H1 (cell line): Measurements from ENCODE around the gene SLIT3. TPM values are rescaled to one million over a fixed set of nuclear protein-coding genes. Genes with fewer than 3 reads are reported as not detected.

Source experiments
- CTCF ChIA-PET: fragments of 300-600 bp; sonication (Branson Sonifier 250); formaldehyde crosslinking; loops from one replicate; lab custom pipeline; 2021; ENCODE audit not compliant: partially characterized antibody; lab: Charles Lee
- POLR2A ChIA-PET: fragments of 300-600 bp; sonication (Branson Sonifier 250); formaldehyde crosslinking; loops from one replicate; lab custom pipeline; 2021; ENCODE audit warnings: inconsistent platforms; ENCODE audit not compliant: partially characterized antibody; lab: Charles Lee
- DNase-seq, 2 experiments: peaks; one replicate each; pipeline versions ENCODE4 v3.0.0 to v3.0.0-alpha.2; 2010 to 2022; ENCODE audit warnings: low spot score in 2 of 2, low read depth in 1 of 2, mixed read lengths in 1 of 2
- FAIRE-seq: peaks from 2 replicates; lab custom pipeline; 2011; peaks lifted over from hg19 to GRCh38; lab: Jason Lieb, UNC
- H2AFZ ChIP-seq: 2 replicates; pipeline ENCODE4 v1.8.1; 2012; ENCODE audit warnings: low read length, inconsistent platforms
- H2AK5ac ChIP-seq: 2 replicates; pipeline ENCODE4 v1.6.1; 2013; ENCODE audit warnings: low read depth, low read length
- H2BK120ac ChIP-seq: replicated peaks from 2 replicates; pipeline ENCODE3; 2013; ENCODE audit warnings: low read depth, low read length, inconsistent platforms
- H2BK12ac ChIP-seq: 2 replicates; pipeline ENCODE4 v1.6.1; 2013; ENCODE audit warnings: low read depth, low read length
- H2BK15ac ChIP-seq: 2 replicates; pipeline ENCODE4 v1.6.1; 2013; ENCODE audit warnings: low read length
- H2BK20ac ChIP-seq: 2 replicates; pipeline ENCODE4 v1.6.1; 2013; ENCODE audit warnings: low read length
- H2BK5ac ChIP-seq: 2 replicates; pipeline ENCODE4 v1.6.1; 2013; ENCODE audit warnings: low read depth, low read length
- H3K14ac ChIP-seq: 2 replicates; pipeline ENCODE4 v1.6.1; 2013; ENCODE audit warnings: inconsistent platforms; ENCODE audit not compliant: insufficient read length
- H3K18ac ChIP-seq: 2 replicates; pipeline ENCODE4 v1.6.1; 2013; ENCODE audit warnings: low read length; ENCODE audit errors: extremely low read depth
- H3K23ac ChIP-seq: 2 replicates; pipeline ENCODE4 v1.6.1; 2013; ENCODE audit warnings: inconsistent platforms; ENCODE audit not compliant: insufficient read length
- H3K23me2 ChIP-seq: 2 replicates; pipeline ENCODE4 v1.6.1; 2013; ENCODE audit warnings: low read depth, low read length
- H3K27ac ChIP-seq: 2 replicates; pipeline ENCODE4 v1.6.1; 2011; ENCODE audit warnings: low read depth, low read length, inconsistent platforms
- H3K27me3 ChIP-seq, 4 experiments: replicated peaks in 1 of 4; 1 replicate in 1 of 4; 2 replicates in 3 of 4; pipeline versions ENCODE4 v1.6.1 to v1.8.1; 2011 to 2013; ENCODE audit warnings: low read length in 3 of 4, mild to moderate bottlenecking in 3 of 4, inconsistent platforms in 2 of 4, mixed read lengths in 2 of 4, moderate library complexity in 1 of 4; ENCODE audit not compliant: control insufficient read depth in 3 of 4, insufficient read depth in 3 of 4; ENCODE audit errors: extremely low read depth in 1 of 4
- H3K36me3 ChIP-seq, 4 experiments: 2 replicates each; pipeline versions ENCODE4 v1.6.1 to v1.8.1; 2011 to 2013; ENCODE audit warnings: mild to moderate bottlenecking in 4 of 4, low read length in 3 of 4, moderate library complexity in 2 of 4, control low read depth in 1 of 4, inconsistent platforms in 1 of 4; ENCODE audit not compliant: insufficient read depth in 4 of 4, control insufficient read depth in 2 of 4
- H3K4ac ChIP-seq: replicated peaks from 2 replicates; pipeline ENCODE3; 2013; ENCODE audit warnings: low read length, low read depth, mixed read lengths, inconsistent platforms; ENCODE audit not compliant: insufficient read length
- H3K4me1 ChIP-seq, 4 experiments: replicated peaks in 1 of 4; 1 replicate in 1 of 4; 2 replicates in 3 of 4; pipeline versions ENCODE4 v1.6.1 to v1.8.1; 2011 to 2013; ENCODE audit warnings: low read length in 3 of 4, inconsistent platforms in 2 of 4, mixed read lengths in 1 of 4; ENCODE audit not compliant: insufficient read depth in 4 of 4, control insufficient read depth in 3 of 4
- H3K4me2 ChIP-seq, 2 experiments: 2 replicates each; pipeline versions ENCODE4 v1.6.1 to v1.8.1; 2011 to 2013; ENCODE audit warnings: low read depth in 2 of 2, low read length in 2 of 2, control low read depth in 1 of 2, inconsistent platforms in 1 of 2, mild to moderate bottlenecking in 1 of 2; ENCODE audit not compliant: insufficient read depth in 1 of 2
- H3K4me3 ChIP-seq, 4 experiments: fragments of 200-600, 300-600 bp in 1 of 4; sonication (generic), shearing (Covaris generic), sonication (Bioruptor Twin) in 1 of 4; 2 replicates each; pipeline versions ENCODE4 v1.5.1 to v1.8.1; 2011 to 2016; ENCODE audit warnings: low read length in 4 of 4, low read depth in 3 of 4, control low read depth in 2 of 4, inconsistent platforms in 2 of 4, mild to moderate bottlenecking in 2 of 4, mixed read lengths in 1 of 4, moderate library complexity in 1 of 4; ENCODE audit not compliant: insufficient read depth in 2 of 4; ENCODE audit errors: extremely low read depth in 1 of 4
- H3K56ac ChIP-seq: replicated peaks from 2 replicates; pipeline ENCODE3; 2013; ENCODE audit warnings: low read depth, mild to moderate bottlenecking, mixed read lengths, low read length, inconsistent platforms; ENCODE audit not compliant: insufficient read length
- H3K79me1 ChIP-seq: 2 replicates; pipeline ENCODE4 v1.6.1; 2013; ENCODE audit warnings: low read depth, low read length, control low read depth
- H3K79me2 ChIP-seq, 2 experiments: 2 replicates each; pipeline versions ENCODE4 v1.6.1 to v1.8.1; 2012 to 2013; ENCODE audit warnings: low read length in 2 of 2, mild to moderate bottlenecking in 2 of 2, inconsistent platforms in 1 of 2; ENCODE audit not compliant: insufficient read depth in 2 of 2, control insufficient read depth in 1 of 2
- H3K9ac ChIP-seq, 4 experiments: replicated peaks in 1 of 4; 1 replicate in 1 of 4; 2 replicates in 3 of 4; pipeline versions ENCODE4 v1.6.1 to v1.8.1; 2011 to 2013; ENCODE audit warnings: low read depth in 3 of 4, low read length in 3 of 4, control low read depth in 2 of 4, mild to moderate bottlenecking in 2 of 4, moderate library complexity in 2 of 4, inconsistent platforms in 1 of 4; ENCODE audit errors: extremely low read depth in 1 of 4
- H3K9me3 ChIP-seq, 2 experiments: 2 replicates each; pipeline versions ENCODE4 v1.6.1 to v1.8.1; 2012 to 2013; ENCODE audit warnings: mild to moderate bottlenecking in 2 of 2, moderate library complexity in 2 of 2, control low read depth in 1 of 2, inconsistent platforms in 1 of 2, low read depth in 1 of 2, low read length in 1 of 2, mixed read lengths in 1 of 2; ENCODE audit not compliant: insufficient read depth in 2 of 2
- H4K20me1 ChIP-seq, 2 experiments: replicated peaks in 1 of 2; 2 replicates each; pipeline versions ENCODE3 to v1.8.1; 2011 to 2013; ENCODE audit warnings: inconsistent platforms in 2 of 2, low read length in 2 of 2, mild to moderate bottlenecking in 1 of 2; ENCODE audit not compliant: insufficient read depth in 2 of 2, control insufficient read depth in 1 of 2
- H4K5ac ChIP-seq: 2 replicates; pipeline ENCODE4 v1.6.1; 2013; ENCODE audit warnings: low read length, low read depth, mixed read lengths, inconsistent platforms; ENCODE audit not compliant: insufficient read length
- H4K8ac ChIP-seq: 2 replicates; pipeline ENCODE4 v1.8.0; 2013; ENCODE audit warnings: mild to moderate bottlenecking, moderate library complexity, low read length, inconsistent platforms; ENCODE audit not compliant: insufficient read depth; ENCODE audit errors: extremely low read depth
- H4K91ac ChIP-seq: replicated peaks from 2 replicates; pipeline ENCODE3; 2013; ENCODE audit warnings: low read length, mixed read lengths, inconsistent platforms; ENCODE audit not compliant: insufficient read length
- ATF3 ChIP-seq: IDR thresholded peaks from 2 replicates; pipeline ENCODE4 v1.6.1; 2011; ENCODE audit warnings: low read depth, mild to moderate bottlenecking, low read length; ENCODE audit not compliant: insufficient read depth
- BACH1 ChIP-seq: IDR thresholded peaks from 2 replicates; pipeline ENCODE4 v1.6.1; 2012; ENCODE audit warnings: low read length, improper control_type of control experiment
- BCL11A ChIP-seq, 2 experiments: IDR thresholded peaks; one replicate each; pipeline ENCODE4 v1.6.1; 2011; ENCODE audit warnings: low read depth in 2 of 2, low read length in 2 of 2, mild to moderate bottlenecking in 2 of 2
- SUZ12 ChIP-seq: fragments of 200-600 bp; sonication (generic); IDR thresholded peaks from 2 replicates; pipeline ENCODE4 v1.6.1; 2012; ENCODE audit warnings: mild to moderate bottlenecking, inconsistent platforms, low read length, moderate library complexity, mixed read lengths
- TAF1 ChIP-seq: IDR thresholded peaks from 2 replicates; pipeline ENCODE4 v1.6.1; 2011; ENCODE audit warnings: mild to moderate bottlenecking, low read depth, low read length
- WGBS, 2 experiments: shearing (Covaris generic) in 1 of 2; methylation state at CpG; one replicate each; pipeline versions ENCODE4 v1.1.6 to v1.1.7; 2013 to 2015; ENCODE audit warnings: low lambda C conversion rate in 2 of 2, mixed read lengths in 2 of 2, inconsistent platforms in 1 of 2, low coverage in 1 of 2, missing lambda C conversion rate in 1 of 2; ENCODE audit not compliant: insufficient replicate concordance in 2 of 2, insufficient coverage in 1 of 2, insufficient read length in 1 of 2; ENCODE audit errors: extremely low coverage in 1 of 2, missing lambda C conversion rate in 1 of 2; 5-methylcytosine and 5-hydroxymethylcytosine counted together
- polyA plus RNA-seq, 7 experiments: library from polyadenylated mRNA; depleted of rRNA in 3 of 7; stranded (reverse) in 5 of 7; unstranded in 2 of 7; fragments of >200 nt in 5 of 7; fragments of 200-250 nt in 2 of 7; gene quantifications; 1 replicate in 5 of 7; 2 replicates in 1 of 7; 4 replicates in 1 of 7; pipeline versions ENCODE4 v1.2.1 to v1.2.3, GENCODE V29; 2011 to 2013; ENCODE audit warnings: missing spikeins in 2 of 7, mixed read lengths in 2 of 7
- total RNA-seq: library from RNA; stranded (reverse); fragmentation: NEBNext Ultra II Directional; extraction: Animal tissue kit (Norgen Biotek cat#: 25700); gene quantifications from 2 replicates; pipeline ENCODE4 v1.2.1, GENCODE V29; 2021
- TF ChIP-seq, protein P1 (sequence below): IDR thresholded peaks from 2 replicates; pipeline ENCODE4 v1.6.1; 2011; ENCODE audit warnings: low read length, improper control_type of control experiment

Gene SLIT3
- total and polyA plus RNA-seq, 2 of the 8 experiments (the other 6 are each of a cell fraction or from before 2014, with no cell fraction given): 1.1 to 1.2 TPM

GRCh38 chr5:168941901-168942300 lies 359.0 kb downstream of the SLIT3 start:
- no peaks in the 10 kb centered on the region for H3K79me2 ChIP-seq
- TF ChIP-seq BCL11A (IDR thresholded peaks at IDR 0.05; ENCODE audit: low read depth in 2 of 2, low read length in 2 of 2) (no peak), TAF1 (no peak), ATF3 (peak; percentile 48; the same call in 1 of the 2 replicates), BACH1 (no peak), SUZ12 (no peak)
- TF ChIP-seq, protein P1, sequence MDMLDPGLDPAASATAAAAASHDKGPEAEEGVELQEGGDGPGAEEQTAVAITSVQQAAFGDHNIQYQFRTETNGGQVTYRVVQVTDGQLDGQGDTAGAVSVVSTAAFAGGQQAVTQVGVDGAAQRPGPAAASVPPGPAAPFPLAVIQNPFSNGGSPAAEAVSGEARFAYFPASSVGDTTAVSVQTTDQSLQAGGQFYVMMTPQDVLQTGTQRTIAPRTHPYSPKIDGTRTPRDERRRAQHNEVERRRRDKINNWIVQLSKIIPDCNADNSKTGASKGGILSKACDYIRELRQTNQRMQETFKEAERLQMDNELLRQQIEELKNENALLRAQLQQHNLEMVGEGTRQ: peak; percentile 83
- DNase-seq (no peak), FAIRE-seq (no peak)
- no peak overlapping the region for H3K18ac ChIP-seq
- no peaks in the 10 kb centered on the region for H3K9me3 ChIP-seq
- no peak overlapping the region for H2AK5ac ChIP-seq
- no peaks in the 10 kb centered on the region for H3K27me3 ChIP-seq
- H3K9ac ChIP-seq: no peak overlapping the region
- H4K5ac ChIP-seq: no peak overlapping the region
- H2BK120ac ChIP-seq: no peak overlapping the region
- H3K14ac ChIP-seq: no peak overlapping the region
- H2BK5ac ChIP-seq: no peak overlapping the region
- H3K23ac ChIP-seq: no peak overlapping the region
- no peaks in the 10 kb centered on the region for H3K23me2 ChIP-seq
- no peak overlapping the region for H3K27ac ChIP-seq
- no peak overlapping the region for H3K4me2 ChIP-seq
- H2AFZ ChIP-seq: 0 out of 2 replicates have a peak overlapping the region, but pooled peaks have one; percentile 18
- H3K4me1 ChIP-seq: peaks cover 0 to 2% (median under 1%) of the 10 kb centered on the region in 4 experiments; a peak in 3 of 7 replicates
- no peaks in the 10 kb centered on the region for H3K36me3 ChIP-seq
- ChIA-PET POLR2A (no interaction called here), CTCF (interaction anchor here (0.7 to 0.9 kb wide), 5 partner anchors 13 to 261 kb away, joined by 3 read pairs; no protein-coding TSS in a partner anchor)
- no peak overlapping the region for H2BK15ac ChIP-seq
- no peak overlapping the region for H4K91ac ChIP-seq
- WGBS, 2 experiments: 94% methylated on average over 2 of the region's 2 CpGs; no CpG with 5 or more reads in 1 of the 2 experiments
- no peak overlapping the region for H3K4me3 ChIP-seq
- no peak overlapping the region for H3K56ac ChIP-seq
- H3K79me1 ChIP-seq: no peaks in the 10 kb centered on the region
- H4K20me1 ChIP-seq: no peaks in the 10 kb centered on the region
- no peak overlapping the region for H3K4ac ChIP-seq
- H2BK20ac ChIP-seq: no peak overlapping the region
- no peak overlapping the region for H4K8ac ChIP-seq
- no peak overlapping the region for H2BK12ac ChIP-seq
